NB4 (cell line): Measurements from ENCODE around the gene TRAF3.

Source experiments
- DNase-seq: peaks from one replicate; pipeline ENCODE4 v3.0.0; 2010; ENCODE audit warnings: low read depth
- H3K4me3 ChIP-seq: one replicate; pipeline ENCODE4 v1.5.1; 2011; ENCODE audit warnings: mild to moderate bottlenecking, low read depth, low read length, moderate library complexity
- CTCF ChIP-seq: IDR thresholded peaks from one replicate; pipeline ENCODE4 v1.5.1; 2012; ENCODE audit warnings: low read depth, low read length
- MYC ChIP-seq: IDR thresholded peaks from 2 replicates; pipeline ENCODE4 v1.6.1; 2011; ENCODE audit warnings: low read depth, low read length
- POLR2A ChIP-seq: IDR thresholded peaks from 2 replicates; pipeline ENCODE4 v1.6.1; 2011; ENCODE audit warnings: mild to moderate bottlenecking; ENCODE audit not compliant: insufficient read length; ENCODE audit errors: extremely low read depth
- TF ChIP-seq, protein P1 (sequence below): IDR thresholded peaks from 2 replicates; pipeline ENCODE4 v1.6.1; 2011; ENCODE audit warnings: low read depth, low read length

Gene TRAF3, protein sequence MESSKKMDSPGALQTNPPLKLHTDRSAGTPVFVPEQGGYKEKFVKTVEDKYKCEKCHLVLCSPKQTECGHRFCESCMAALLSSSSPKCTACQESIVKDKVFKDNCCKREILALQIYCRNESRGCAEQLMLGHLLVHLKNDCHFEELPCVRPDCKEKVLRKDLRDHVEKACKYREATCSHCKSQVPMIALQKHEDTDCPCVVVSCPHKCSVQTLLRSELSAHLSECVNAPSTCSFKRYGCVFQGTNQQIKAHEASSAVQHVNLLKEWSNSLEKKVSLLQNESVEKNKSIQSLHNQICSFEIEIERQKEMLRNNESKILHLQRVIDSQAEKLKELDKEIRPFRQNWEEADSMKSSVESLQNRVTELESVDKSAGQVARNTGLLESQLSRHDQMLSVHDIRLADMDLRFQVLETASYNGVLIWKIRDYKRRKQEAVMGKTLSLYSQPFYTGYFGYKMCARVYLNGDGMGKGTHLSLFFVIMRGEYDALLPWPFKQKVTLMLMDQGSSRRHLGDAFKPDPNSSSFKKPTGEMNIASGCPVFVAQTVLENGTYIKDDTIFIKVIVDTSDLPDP

DNA sequence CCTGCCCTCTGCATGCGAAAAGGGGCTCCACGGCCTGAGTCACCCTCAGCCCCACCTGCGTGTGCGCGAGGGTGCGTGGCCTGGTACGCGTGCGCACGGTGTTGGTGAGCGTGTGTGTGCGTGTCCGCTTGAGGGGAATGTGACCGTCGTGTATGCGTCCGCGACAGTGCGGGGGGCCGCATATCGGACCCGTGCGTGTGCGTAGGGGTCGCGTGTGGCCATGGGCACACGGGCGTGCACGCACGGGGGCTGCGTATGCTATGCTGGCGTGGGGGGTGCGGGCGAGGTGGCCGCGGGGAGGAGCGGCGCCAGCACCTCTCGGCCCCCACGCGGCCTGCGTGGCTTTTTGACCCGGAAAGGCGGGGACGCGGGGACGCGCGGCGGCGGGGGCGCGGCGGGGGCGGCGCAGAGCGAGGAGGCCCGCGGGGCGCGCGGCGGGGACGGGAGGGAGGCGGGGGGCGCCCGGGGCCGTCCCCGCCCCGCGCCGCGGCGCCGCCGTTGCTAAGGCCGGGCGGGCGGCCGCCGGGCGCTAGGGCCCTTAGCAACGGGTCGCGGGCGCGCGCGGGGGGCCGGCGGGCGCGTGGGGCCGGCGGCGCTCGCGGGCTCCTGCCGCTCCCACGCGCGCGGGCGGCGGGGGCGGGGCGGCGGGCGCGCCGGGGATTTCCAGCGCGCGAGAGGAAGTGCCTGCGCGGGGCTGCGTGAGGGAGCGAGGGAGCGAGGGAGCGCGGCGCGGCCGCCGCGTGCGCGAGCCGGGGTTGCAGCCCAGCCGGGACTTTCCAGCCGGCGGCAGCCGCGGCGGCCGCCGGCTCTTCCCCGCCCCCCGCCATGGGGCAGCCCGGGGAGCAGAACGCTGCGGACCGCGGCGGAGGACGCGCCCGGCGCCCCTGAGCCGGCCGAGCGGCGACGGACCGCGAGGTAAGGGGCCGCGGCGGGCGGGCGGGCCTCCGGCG, at the start of gene TRAF3:
Gene TRAF3, plus strand, starts transcription at position 689 of the 950 bp plus-strand sequence. CDS start 92,753 bp downstream, outside the sequence.
- TF ChIP-seq, protein P1, sequence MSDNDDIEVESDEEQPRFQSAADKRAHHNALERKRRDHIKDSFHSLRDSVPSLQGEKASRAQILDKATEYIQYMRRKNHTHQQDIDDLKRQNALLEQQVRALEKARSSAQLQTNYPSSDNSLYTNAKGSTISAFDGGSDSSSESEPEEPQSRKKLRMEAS = 0 out of 2 replicates have a peak, but pooled peaks have one; percentile 6
- peak; percentile 69 for TF ChIP-seq MYC
- TF ChIP-seq POLR2A = no peak
- DNase-seq = peak; percentile 78
- peak within 1 kb of the TSS; percentile 96 for H3K4me3 ChIP-seq

DNA sequence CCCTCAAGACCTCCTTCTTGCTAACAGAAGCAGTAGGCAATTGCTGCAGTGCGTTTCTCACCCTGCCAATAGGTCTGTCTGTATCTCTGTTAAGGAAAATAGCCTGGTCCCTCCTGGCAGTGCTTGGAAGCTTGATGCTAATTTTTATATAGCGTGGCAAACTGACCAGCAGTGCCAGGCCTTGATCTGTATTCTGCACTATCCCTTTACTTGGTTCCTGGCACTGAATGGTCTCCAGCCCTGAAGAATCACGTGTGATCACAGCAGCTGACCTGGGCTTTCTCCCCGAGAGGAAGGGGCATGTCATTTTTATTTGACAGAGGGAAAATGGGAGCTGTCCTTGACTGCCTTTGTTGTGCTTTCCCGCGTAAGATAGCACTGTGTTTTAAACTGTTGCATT, 48.7 kb upstream of the TRAF3 start:
- TF ChIP-seq CTCF = no peak
- TF ChIP-seq MYC = no peak
- TF ChIP-seq, protein P1 = no peak
- no peak for TF ChIP-seq POLR2A
- DNase-seq = no peak
- no peak overlapping the region for H3K4me3 ChIP-seq

GRCh38 chr14:102729268-102729667, 48.0 kb upstream of the TRAF3 start:
- no peak for DNase-seq
- no peak overlapping the region for H3K4me3 ChIP-seq
- TF ChIP-seq MYC = no peak
- TF ChIP-seq POLR2A = no peak
- TF ChIP-seq CTCF = no peak
- TF ChIP-seq, protein P1 = no peak

DNA sequence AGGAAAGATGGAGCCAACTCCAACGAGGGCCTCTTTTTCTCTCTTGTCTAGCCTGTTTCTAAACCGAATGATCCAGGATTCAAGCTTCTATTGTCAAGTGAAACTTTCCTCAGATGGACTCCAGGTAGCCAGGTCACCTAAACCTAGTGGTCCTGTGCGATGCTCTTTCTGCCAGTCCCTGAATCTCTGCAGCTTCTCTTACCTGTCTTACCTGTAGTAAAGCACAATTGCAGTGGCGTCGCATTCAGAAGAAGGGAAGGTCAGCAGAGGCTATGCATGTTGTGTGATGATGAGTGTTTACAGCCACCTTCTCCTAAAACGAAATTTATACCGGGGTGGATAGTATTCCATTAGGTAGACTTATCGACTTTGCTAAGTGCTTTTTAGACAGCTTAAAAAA, 47.4 kb upstream of the TRAF3 start:
- no peak for DNase-seq
- TF ChIP-seq CTCF (no peak), POLR2A (no peak), MYC (no peak)
- TF ChIP-seq, protein P1 = no peak
- H3K4me3 ChIP-seq = no peak overlapping the region

- TF ChIP-seq, protein P1 = no peak
- TF ChIP-seq CTCF = no peak
- no peak for TF ChIP-seq MYC
- TF ChIP-seq POLR2A = no peak
- DNase-seq = no peak
Measured at GRCh38 chr14:102731101-102731870, 46.0 kb upstream of the TRAF3 start.

More at GRCh38 chr14:102731101-102731870, 46.0 kb upstream of the TRAF3 start:
- H3K4me3 ChIP-seq = no peak overlapping the region
